GM23338 (cell line): ENCODE measurements around the gene MID1. TPM values are rescaled to one million over a fixed set of nuclear protein-coding genes. Genes with fewer than 3 reads are reported as not detected.

Experiments used
- ATAC-seq: fragments of 200-7000 bp; cut with Tn5 transposase; 3 replicates; pipeline ENCODE4 v1.9.1; 2020
- DNase-seq: peaks from one replicate; pipeline ENCODE4 v3.0.0-alpha.2; 2015; ENCODE audit warnings: low spot score
- H2AFZ ChIP-seq: fragments of 200-600 bp; sonication (generic); 2 replicates; pipeline ENCODE4 v1.8.0; 2016; ENCODE audit warnings: antibody characterized with exemption, mild to moderate bottlenecking, moderate library complexity
- H3F3A ChIP-seq: fragments of 200-600 bp; sonication (generic); replicated peaks from 2 replicates; pipeline ENCODE4 v1.8.0; 2017; ENCODE audit warnings: antibody characterized with exemption, mixed run types, low read depth
- H3K27ac ChIP-seq: fragments of 200-600 bp; sonication (generic); 2 replicates; pipeline ENCODE4 v1.6.1; 2016; ENCODE audit warnings: low read depth
- H3K27me3 ChIP-seq: fragments of 200-600 bp; sonication (generic); 2 replicates; pipeline ENCODE4 v1.8.0; 2016; ENCODE audit warnings: mild to moderate bottlenecking, mixed run types, moderate library complexity; ENCODE audit not compliant: insufficient read depth
- H3K36me3 ChIP-seq: fragments of 200-600 bp; sonication (generic); 2 replicates; pipeline ENCODE4 v1.8.0; 2016; ENCODE audit warnings: mild to moderate bottlenecking; ENCODE audit not compliant: insufficient read depth
- H3K4me1 ChIP-seq: fragments of 200-600 bp; sonication (generic); 2 replicates; pipeline ENCODE4 v1.8.0; 2016; ENCODE audit warnings: mild to moderate bottlenecking, moderate library complexity; ENCODE audit not compliant: insufficient read depth
- H3K4me2 ChIP-seq: fragments of 200-600 bp; sonication (generic); 2 replicates; pipeline ENCODE4 v1.7.1; 2017; ENCODE audit warnings: mixed run types
- H3K4me3 ChIP-seq: fragments of 200-600 bp; sonication (generic); 2 replicates; pipeline ENCODE4 v1.6.1; 2016; ENCODE audit warnings: mixed run types
- H3K79me2 ChIP-seq: fragments of 200-600 bp; sonication (generic); replicated peaks from 2 replicates; pipeline ENCODE4 v1.8.0; 2017; ENCODE audit warnings: mild to moderate bottlenecking; ENCODE audit not compliant: insufficient read depth
- H3K9me2 ChIP-seq: fragments of 200-600 bp; sonication (generic); 2 replicates; pipeline ENCODE4 v1.8.0; 2017; ENCODE audit not compliant: insufficient read depth
- H4K20me1 ChIP-seq: fragments of 200-600 bp; sonication (generic); replicated peaks from 2 replicates; pipeline ENCODE4 v1.8.0; 2017; ENCODE audit warnings: mild to moderate bottlenecking; ENCODE audit not compliant: insufficient read depth
- H3K27ac Mint-ChIP-seq: 2 replicates; pipeline ENCODE4 v1.8.0; 2020; ENCODE audit warnings: inconsistent platforms, mild to moderate bottlenecking, moderate library complexity, mixed read lengths
- H3K27me3 Mint-ChIP-seq: 3 replicates; pipeline ENCODE4 v1.8.0; 2022; ENCODE audit warnings: low read depth, mild to moderate bottlenecking, moderate library complexity, mixed read lengths, inconsistent platforms; ENCODE audit not compliant: insufficient read depth, poor library complexity
- H3K36me3 Mint-ChIP-seq: 3 replicates; pipeline ENCODE4 v1.8.0; 2021; ENCODE audit warnings: low read depth, mild to moderate bottlenecking, inconsistent platforms, moderate library complexity, mixed read lengths
- H3K4me1 Mint-ChIP-seq: 3 replicates; pipeline ENCODE4 v1.8.0; 2020; ENCODE audit warnings: mild to moderate bottlenecking, inconsistent platforms, mixed read lengths
- H3K4me3 Mint-ChIP-seq: 3 replicates; pipeline ENCODE4 v1.8.0; 2021; ENCODE audit warnings: moderate library complexity, mild to moderate bottlenecking, inconsistent platforms, mixed read lengths
- H3K9me3 Mint-ChIP-seq: 3 replicates; pipeline ENCODE4 v1.8.0; 2020; ENCODE audit warnings: moderate library complexity, mild to moderate bottlenecking, inconsistent platforms, mixed read lengths
- EZH2 ChIP-seq: fragments of 200-600 bp; sonication (generic); IDR thresholded peaks from one replicate; pipeline ENCODE4 v1.8.0; 2017; ENCODE audit warnings: antibody characterized with exemption, mild to moderate bottlenecking, low read depth; ENCODE audit not compliant: unreplicated experiment
- EZH2phosphoT487 ChIP-seq: fragments of 200-600 bp; sonication (generic); IDR thresholded peaks from one replicate; pipeline ENCODE4 v1.8.1; 2018; ENCODE audit warnings: antibody characterized with exemption; ENCODE audit not compliant: unreplicated experiment
- NANOG ChIP-seq: IDR thresholded peaks from 2 replicates; pipeline ENCODE4 v1.6.1; 2016; ENCODE audit warnings: antibody characterized with exemption, borderline replicate concordance
- POLR2AphosphoS5 ChIP-seq: IDR thresholded peaks from 2 replicates; pipeline ENCODE4 v1.6.1; 2016; ENCODE audit warnings: antibody characterized with exemption, low read depth
- STAT1 ChIP-seq: IDR thresholded peaks from one replicate; pipeline ENCODE4 v1.6.1; 2016; ENCODE audit warnings: antibody characterized with exemption; ENCODE audit not compliant: unreplicated experiment
- ZNF114 ChIP-seq: fragments of 250-450 bp; sonication (Bioruptor Pico); IDR thresholded peaks from 2 replicates; pipeline ENCODE4 v1.5.0; 2020; ENCODE audit warnings: mild to moderate bottlenecking, moderate library complexity
- ZNF462 ChIP-seq: fragments of 250-450 bp; sonication (Bioruptor Pico); IDR thresholded peaks from 2 replicates; pipeline ENCODE4 v1.5.0; 2020; ENCODE audit warnings: mild to moderate bottlenecking, moderate library complexity
- polyA plus RNA-seq: library from polyadenylated mRNA; unstranded; fragments of >200 nt; fragmentation: Nextera tagmentation; extraction: Ambion mirVana; gene quantifications from 2 replicates; pipeline ENCODE4 v1.2.1, GENCODE V29; 2016
- total RNA-seq: library from RNA; depleted of rRNA; stranded (reverse); fragments of >200 nt; shearing (Covaris generic); gene quantifications from 2 replicates; pipeline ENCODE4 v1.2.3, GENCODE V29; 2014
- TF ChIP-seq, protein P1 (sequence below), 2 experiments: fragments of 200-600 bp in 1 of 2; sonication (generic) in 1 of 2; conservative IDR thresholded peaks; 2 replicates each; pipeline versions ENCODE4 v1.5.1 to v1.6.1; 2016 to 2017; ENCODE audit warnings: antibody characterized with exemption in 2 of 2, low read depth in 2 of 2, mild to moderate bottlenecking in 2 of 2, moderate library complexity in 1 of 2

MID1 gene
- total and polyA plus RNA-seq, 2 experiments from 2014 or later, result 27.2 to 39.3 TPM

DNA sequence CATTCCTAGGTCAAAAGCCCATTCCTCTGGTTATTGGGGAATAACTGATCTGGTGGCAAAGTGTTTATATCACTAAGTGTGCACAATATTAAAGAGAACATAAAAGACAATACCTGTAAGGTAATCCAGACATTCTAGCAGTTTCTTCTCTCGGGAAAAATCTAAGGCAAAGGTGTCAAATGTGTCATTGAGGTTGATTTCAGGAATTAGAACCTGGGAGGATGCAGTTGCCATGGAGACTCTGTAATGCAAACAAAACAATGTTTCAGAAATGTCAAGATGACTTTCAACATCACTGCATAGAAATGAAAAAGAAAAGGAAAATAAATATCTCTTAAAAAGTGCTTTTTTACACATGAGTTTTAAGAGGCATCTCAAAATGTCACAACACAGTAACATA, 145.9 kb downstream of the MID1 start (continued):
- TF ChIP-seq ZNF462 (CRISPR knock-in tag) (no peak), ZNF114 (no peak)

DNA sequence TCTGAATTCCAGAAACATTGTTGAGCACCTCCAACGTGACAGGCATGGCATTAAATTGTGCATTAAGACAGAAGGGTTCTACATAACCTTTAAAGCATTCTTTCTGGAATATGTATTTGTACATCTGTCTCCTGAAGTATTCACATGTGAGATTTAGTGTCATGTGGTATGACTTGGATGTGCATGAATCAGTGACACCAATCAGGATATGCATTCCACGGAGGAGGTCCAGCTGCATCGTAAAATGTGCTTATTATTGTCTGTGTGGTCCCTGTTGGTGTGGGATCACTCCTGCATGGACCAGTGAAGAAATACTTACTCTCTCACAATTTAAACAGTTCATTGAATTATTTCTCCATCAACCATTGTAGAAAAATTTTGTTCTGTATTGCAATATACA, 149.0 kb downstream of the MID1 start:
- no peak for ATAC-seq

More for the DNA sequence above, 149.0 kb downstream of the MID1 start:
- Histone ChIP-seq H2AFZ (no peak overlapping the region), H3K4me3 (no peak overlapping the region), H3K4me1 (no peaks in the 10 kb centered on the region), H3K79me2 (no peaks in the 10 kb centered on the region), H3F3A (no peaks in the 10 kb centered on the region), H3K4me2 (no peak overlapping the region), H3K27ac (no peak overlapping the region), H3K36me3 (peaks cover 2% of the 10 kb centered on the region; the same call in 1 of the 2 replicates), H4K20me1 (no peaks in the 10 kb centered on the region), H3K27me3 (no peaks in the 10 kb centered on the region), H3K9me2 (no peaks in the 10 kb centered on the region)
- Mint-ChIP-seq H3K36me3 (peaks cover 49% of the 10 kb centered on the region), H3K4me1 (peaks cover 3% of the 10 kb centered on the region; the same call in 1 of the 3 replicates), H3K9me3 (no peaks in the 10 kb centered on the region), H3K27me3 (no peaks in the 10 kb centered on the region), H3K27ac (no peak overlapping the region), H3K4me3 (no peak overlapping the region)
- TF ChIP-seq EZH2, result no peak
- no peak for TF ChIP-seq EZH2phosphoT487
- TF ChIP-seq, protein P1, sequence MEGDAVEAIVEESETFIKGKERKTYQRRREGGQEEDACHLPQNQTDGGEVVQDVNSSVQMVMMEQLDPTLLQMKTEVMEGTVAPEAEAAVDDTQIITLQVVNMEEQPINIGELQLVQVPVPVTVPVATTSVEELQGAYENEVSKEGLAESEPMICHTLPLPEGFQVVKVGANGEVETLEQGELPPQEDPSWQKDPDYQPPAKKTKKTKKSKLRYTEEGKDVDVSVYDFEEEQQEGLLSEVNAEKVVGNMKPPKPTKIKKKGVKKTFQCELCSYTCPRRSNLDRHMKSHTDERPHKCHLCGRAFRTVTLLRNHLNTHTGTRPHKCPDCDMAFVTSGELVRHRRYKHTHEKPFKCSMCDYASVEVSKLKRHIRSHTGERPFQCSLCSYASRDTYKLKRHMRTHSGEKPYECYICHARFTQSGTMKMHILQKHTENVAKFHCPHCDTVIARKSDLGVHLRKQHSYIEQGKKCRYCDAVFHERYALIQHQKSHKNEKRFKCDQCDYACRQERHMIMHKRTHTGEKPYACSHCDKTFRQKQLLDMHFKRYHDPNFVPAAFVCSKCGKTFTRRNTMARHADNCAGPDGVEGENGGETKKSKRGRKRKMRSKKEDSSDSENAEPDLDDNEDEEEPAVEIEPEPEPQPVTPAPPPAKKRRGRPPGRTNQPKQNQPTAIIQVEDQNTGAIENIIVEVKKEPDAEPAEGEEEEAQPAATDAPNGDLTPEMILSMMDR (conservative IDR thresholded peaks at IDR 0.05; ENCODE audit: low read depth in 2 of 2), result no peak
- TF ChIP-seq POLR2AphosphoS5, result no peak
- no peak for TF ChIP-seq ZNF462 (CRISPR knock-in tag)
- no peak for TF ChIP-seq NANOG
- no peak for TF ChIP-seq STAT1
- no peak for DNase-seq
